ENCODE results near the gene PTPN2. TPM values are rescaled to one million over a fixed set of nuclear protein-coding genes. Genes with fewer than 3 reads are reported as not detected.

Gene PTPN2
- total and polyA plus RNA-seq, 12 donors = 13.1 to 60.4 (median 31.2) TPM

GRCh38 chr18:12857215-12857905, 26.7 kb downstream of the PTPN2 start:
- no peak overlapping the region for H3K27ac ChIP-seq
- H3K9me3 ChIP-seq (replicated peaks in 1 of 3) = no peaks in the 10 kb centered on the region
- peaks cover 0 to 13% of the 10 kb centered on the region in 2 donors for H3K4me1 ChIP-seq (replicated peaks in 1 of 2)
- H3K27me3 ChIP-seq = no peaks in the 10 kb centered on the region
- 73 to 80% (median 78%) methylated on average over 6 of the region's 6 CpGs for WGBS, 4 donors
- intact Hi-C loops (cut with DNase I) = no loop called here
- no peaks in the 10 kb centered on the region for H3K36me3 ChIP-seq (replicated peaks in 1 of 2)
- H3K4me3 ChIP-seq = no peak overlapping the region
- DNase-seq = no peak
- TF ChIP-seq POLR2A (IDR thresholded peaks at IDR 0.05) = no peak
- TF ChIP-seq CTCF (IDR thresholded peaks at IDR 0.05) = no peak

- no peak overlapping the region for H3K4me3 ChIP-seq
- H3K27ac ChIP-seq = no peak overlapping the region
- H3K9me3 ChIP-seq (replicated peaks in 1 of 3) = no peaks in the 10 kb centered on the region
- TF ChIP-seq CTCF (IDR thresholded peaks at IDR 0.05) = no peak
- TF ChIP-seq POLR2A (IDR thresholded peaks at IDR 0.05) = no peak
- H3K36me3 ChIP-seq (replicated peaks in 1 of 2) = no peaks in the 10 kb centered on the region
- no peaks in the 10 kb centered on the region for H3K27me3 ChIP-seq
- intact Hi-C loops (cut with DNase I) = no loop called here
- DNase-seq = no peak
- WGBS, 4 donors = 94 to 96% (median 95%) methylated on average over 4 of the region's 4 CpGs
- no peaks in the 10 kb centered on the region for H3K4me1 ChIP-seq (replicated peaks in 1 of 2)
These were observed 28.1 kb downstream of the PTPN2 start for GRCh38 chr18:12855916-12856315.

- no peaks in the 10 kb centered on the region for H3K9me3 ChIP-seq (replicated peaks in 1 of 3)
- TF ChIP-seq CTCF (IDR thresholded peaks at IDR 0.05) (no peak), POLR2A (IDR thresholded peaks at IDR 0.05) (no peak)
- H3K27me3 ChIP-seq = no peaks in the 10 kb centered on the region
- intact Hi-C loops (cut with DNase I) = no loop called here
- DNase-seq = no peak
- no peaks in the 10 kb centered on the region for H3K4me1 ChIP-seq (replicated peaks in 1 of 2)
- 96 to 99% (median 97%) methylated on average over 7 of the region's 7 CpGs for WGBS, 4 donors
- no peaks in the 10 kb centered on the region for H3K36me3 ChIP-seq (replicated peaks in 1 of 2)
- H3K4me3 ChIP-seq = no peak overlapping the region
- H3K27ac ChIP-seq = no peak overlapping the region
These were observed 31.3 kb downstream of the PTPN2 start for GRCh38 chr18:12852566-12853315.

- H3K36me3 ChIP-seq (replicated peaks in 1 of 2) = no peaks in the 10 kb centered on the region
- no peaks in the 10 kb centered on the region for H3K27me3 ChIP-seq
- H3K4me3 ChIP-seq = no peak overlapping the region
- H3K27ac ChIP-seq = no peak overlapping the region
- intact Hi-C loops (cut with DNase I) = no loop called here
- H3K4me1 ChIP-seq (replicated peaks in 1 of 2) = no peaks in the 10 kb centered on the region
- no peak for TF ChIP-seq POLR2A (IDR thresholded peaks at IDR 0.05)
- H3K9me3 ChIP-seq (replicated peaks in 1 of 3) = no peaks in the 10 kb centered on the region
- no peak for DNase-seq
- WGBS, 4 donors = 84 to 88% (median 87%) methylated on average over 3 of the region's 3 CpGs
These were observed 32.3 kb downstream of the PTPN2 start for GRCh38 chr18:12851716-12852115.
